Activated CD4-positive, CD25-positive, alpha-beta regulatory T cell (primary cell): ENCODE results near the gene GCFC2.
"Not testable (repeated sequence)": the region's sequence is repeated elsewhere in the genome, so short reads cannot be mapped to it uniquely, and the experiment has no call there.

Source experiments
- DNase-seq, 4 experiments: peaks; one replicate each; lab custom pipeline; 2025; lab: John Stamatoyannopoulos, UW

The GCFC2 gene

DNA sequence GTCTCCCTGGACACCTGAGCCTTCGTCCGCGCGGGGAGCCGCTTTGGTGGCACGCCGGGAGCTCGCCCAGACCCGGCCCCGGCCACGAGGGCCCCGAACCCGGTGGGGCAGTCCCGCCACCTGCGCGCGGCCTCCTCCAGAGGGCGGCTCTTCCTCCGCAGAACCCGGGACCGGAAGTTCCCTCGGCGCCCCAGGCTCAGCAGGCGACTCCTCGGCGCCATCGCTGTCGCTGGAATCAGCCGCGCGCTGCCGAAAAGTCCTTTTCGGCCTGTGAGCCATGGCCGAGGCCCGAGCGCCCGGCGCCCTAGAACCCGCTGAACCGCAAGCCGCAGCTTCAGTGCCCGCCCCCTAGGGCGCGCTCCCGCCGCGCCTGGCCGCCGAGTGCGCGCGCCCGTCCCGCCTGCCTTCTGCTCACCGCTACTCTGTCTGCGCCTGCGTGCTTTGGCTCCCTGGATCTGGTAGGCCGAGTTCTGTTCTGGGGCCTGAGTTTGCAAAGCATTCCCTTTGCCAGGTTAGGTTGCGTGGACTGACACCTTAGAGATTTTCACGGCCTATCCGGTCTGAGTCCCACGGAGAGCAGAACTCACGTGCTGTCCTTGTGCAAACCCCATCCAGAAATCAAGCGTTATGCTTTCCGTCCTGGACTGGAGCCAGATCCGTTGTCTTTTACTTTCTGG, at the start of gene GCFC2:
Gene GCFC2, minus strand, starts transcription at position 339 of the 677 bp plus-strand sequence. Its CDS starts 60 bp downstream, at position 279.
- peak; percentile 75 to 83 (median 78) for DNase-seq

DNA sequence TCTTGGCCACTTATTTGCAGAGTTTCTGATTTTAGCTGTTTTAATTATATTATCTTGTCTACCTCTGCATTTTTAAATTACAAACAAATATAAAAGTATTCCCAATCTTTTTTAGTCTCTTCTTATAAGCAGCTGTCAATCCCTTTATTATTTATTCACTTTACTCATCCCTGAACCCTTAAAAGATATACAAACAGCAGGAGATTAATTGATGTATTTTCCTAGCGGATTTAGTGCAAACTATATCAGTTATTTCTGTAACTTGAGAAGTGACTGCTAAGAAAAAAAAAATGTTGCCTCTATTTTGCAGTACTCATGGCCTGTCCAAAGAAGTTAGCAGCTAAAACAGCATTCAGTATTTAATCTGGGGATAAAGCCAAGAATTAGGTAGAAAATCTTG, 42.1 kb upstream of the GCFC2 start:
- DNase-seq, result no peak

DNA sequence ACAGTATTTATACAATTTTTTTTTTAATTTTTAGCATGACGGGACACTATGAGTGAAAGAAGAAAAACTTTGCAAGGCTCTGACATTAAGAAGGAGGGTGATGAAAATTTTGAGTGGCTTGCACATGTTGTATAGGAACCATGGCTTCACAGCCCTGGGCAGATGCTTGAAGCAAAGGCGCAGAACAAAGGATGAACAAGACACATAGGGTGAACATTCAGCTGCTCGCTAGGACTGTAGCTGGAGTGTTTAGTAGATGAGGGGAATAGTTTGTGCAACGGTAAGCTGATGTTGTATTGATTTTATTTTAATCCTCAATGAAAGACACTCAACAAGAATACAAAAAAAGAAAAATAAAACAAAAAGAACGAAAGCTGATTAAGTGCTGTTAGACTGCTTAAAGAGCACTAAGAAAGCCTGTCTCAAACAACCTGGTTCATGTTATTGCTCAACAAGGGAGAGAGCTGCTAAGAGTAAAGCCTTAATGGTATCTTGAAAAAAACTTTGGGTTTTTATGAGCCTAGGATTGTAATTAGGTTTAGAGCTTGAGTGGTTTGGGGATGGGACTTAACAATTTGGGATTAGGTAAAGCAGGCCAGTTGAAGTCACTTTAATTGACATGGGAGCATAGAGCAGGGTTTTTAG, 41.2 kb upstream of the GCFC2 start:
- DNase-seq, result no peak

DNA sequence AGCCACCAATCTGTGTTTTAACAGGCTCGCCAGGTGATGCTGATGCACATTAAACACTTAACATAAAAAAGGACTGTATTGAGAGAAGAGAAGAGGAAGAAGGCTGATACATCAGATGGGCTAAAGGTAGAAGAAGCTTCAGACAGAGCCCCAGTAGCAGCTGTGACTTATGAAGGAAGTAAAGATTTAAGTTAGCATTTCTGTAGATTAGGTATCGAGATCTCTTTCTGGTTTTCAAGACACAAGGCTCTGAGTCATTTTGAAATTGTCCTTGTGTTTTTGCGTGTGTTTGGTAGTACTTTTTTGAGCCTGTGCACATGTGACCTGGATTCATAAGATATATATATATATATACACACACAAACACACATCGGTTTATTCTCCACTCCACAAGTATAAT, 40.6 kb upstream of the GCFC2 start:
- DNase-seq, result no peak

DNA sequence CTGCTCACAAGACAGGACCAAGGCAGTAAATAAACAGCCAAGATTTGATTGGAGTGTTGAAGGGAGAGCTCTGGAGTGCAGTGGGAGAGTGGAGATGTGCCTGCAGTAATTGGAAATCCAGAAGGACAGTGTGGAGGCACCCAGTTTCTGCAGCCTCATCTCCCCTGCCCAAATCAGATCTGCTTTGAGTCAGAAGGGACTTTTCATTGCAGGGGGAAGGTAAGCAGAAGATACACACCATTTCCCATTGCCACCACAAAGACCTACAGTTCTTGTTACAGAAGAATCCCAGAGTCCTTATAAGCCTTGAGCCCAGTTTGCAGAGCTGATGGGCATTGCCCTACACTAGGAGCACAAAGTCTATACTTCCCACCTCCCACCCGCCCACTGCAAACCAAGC, 27.2 kb upstream of the GCFC2 start:
- DNase-seq, result no peak

DNA sequence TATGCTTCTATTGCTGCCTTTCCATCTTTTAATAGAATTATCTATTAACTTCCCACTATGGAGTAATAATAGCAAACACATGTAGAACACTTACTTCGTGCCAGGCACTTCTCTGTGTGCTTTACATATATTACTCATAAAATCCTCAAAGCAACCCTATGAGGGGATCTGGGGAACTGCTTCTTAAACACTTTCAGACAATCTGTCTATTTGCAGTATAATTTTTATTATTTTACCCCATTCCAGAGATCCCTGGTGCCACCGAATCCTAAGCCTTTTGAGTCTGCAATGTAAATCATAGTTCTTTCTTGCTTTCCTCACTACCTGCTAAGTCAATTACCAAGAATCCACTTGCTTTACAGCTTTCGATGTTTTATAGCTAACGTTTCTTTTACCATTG, 25.6 kb upstream of the GCFC2 start:
- no peak for DNase-seq

DNA sequence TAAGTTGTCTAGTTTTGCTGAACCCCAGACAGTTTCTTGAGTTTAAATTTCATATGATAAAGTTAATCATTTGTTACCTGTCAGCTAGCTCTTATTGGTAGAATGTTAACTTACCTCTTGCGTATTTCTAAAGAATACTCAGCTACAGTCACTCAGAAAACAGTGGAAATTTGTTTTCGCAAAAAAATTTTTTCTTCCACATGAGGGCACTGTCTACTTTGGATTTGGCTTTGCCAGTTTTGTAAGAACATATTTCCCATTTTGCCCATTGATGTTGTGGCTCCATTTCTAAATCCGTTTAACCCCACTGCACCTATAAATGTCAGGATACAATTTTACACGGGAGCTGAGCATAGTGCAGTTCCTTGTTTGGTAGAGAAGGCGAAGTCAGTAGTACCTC, 19.1 kb upstream of the GCFC2 start:
- DNase-seq, result no peak

DNA sequence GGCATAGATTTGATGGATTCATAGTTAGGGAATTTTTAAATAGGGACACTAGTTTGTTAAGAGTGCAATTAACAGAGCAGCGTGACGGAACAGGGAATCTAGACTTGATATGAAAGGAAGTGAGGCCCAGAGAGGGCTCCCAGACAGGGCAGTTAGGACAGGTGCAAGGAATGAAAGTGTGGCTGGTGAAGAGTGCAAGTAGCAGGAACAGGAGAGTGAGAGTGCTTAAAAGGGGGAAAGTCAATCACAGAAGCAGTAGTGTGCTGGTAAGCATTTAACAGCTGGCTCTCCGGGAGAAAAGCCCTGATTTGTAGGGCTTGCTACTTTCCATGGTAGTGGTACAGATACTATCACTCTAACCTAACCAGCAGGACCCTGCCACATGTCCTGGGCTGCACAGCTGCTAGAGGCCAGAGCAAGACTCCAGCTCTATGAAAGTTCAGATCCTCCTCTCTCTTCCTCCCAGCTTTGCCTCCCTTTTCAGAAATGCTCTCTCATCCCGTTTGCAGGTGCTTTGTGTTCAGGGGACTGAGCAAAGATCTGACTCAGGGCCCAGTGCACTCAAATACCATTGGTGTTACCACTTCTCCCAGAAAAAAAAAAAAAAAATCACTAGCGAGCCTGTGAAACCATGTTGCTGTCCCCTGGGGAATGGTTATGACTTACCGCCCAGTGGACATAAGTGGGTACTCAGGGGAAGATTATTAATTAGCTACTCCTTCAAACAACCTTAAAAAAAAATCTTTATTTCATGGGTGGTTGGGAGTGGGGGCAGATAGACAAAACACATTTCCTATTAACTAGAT, 18.1 kb upstream of the GCFC2 start:
- no peak for DNase-seq

DNA sequence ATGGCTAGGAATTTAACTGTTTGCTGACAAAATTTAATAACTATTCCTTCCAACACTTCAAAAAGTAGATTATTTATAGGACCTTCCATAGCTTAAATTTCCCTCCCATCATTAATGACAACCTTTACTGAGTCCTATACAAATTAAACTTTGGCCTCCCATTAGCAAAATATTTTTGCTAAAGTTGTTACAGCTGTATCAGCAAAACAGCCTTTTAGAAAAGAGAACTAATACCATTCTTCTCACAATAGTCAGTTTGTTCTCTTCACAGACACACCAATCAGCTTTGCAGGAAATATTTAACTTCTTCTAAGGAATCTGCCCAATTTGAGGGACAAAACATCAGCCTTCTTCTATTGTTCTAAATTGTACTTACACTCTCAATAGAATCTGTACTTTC, 12.0 kb upstream of the GCFC2 start:
- no peak for DNase-seq

DNA sequence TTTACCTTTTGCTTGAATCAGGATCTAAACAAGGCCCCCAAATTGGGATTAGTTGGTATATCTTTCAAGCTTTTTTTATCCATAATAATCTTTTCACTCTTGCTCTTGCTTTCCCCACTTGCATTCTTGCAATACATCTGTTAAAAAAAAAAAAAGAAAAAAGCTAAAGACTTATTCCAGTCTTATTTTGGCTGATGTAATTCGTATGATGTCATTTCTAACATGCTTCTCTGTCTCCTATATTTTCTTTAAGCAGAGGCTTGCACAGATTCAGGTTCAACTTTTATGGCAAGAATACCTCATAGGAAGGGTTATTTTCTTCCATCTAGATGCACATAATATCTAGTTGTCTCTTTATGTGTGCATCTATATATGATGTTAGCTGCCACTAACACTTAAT, 9.8 kb upstream of the GCFC2 start:
- DNase-seq, result no peak

DNA sequence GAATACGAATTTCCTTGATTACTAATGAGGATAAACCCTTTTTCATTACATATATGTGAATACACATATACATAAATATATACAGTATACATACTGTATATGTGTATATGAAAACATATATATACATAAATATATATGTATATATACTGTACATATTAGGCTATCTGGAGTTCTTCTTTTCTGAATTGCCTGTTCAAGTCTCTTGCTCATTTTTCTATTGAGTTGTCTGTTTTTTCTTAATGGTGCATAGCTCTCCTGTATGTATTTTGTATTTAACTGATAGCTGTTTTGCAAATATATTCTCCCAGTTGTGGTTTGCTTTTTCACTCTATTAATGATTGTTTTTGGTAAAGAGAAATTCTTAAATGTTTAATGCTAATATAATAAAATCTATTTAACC, 8.9 kb upstream of the GCFC2 start:
- no peak for DNase-seq

DNA sequence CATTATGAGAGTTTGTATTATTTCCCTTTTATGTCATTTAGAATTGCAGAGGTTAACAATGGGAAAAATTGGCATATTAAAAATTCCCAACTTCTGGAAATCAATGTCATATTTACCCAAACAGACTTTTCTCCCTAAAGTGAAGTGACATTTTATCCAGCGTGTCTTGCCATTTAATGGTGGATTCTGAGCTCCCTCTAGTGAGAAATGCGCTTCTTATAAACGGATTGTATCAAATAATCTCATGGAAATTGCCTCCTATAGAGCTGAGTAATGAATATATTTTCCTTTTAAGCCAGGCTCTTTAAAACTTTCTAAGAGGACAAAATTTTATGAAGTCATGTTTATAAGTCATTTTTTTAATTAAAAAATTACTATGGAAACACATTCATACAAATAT, 5.7 kb upstream of the GCFC2 start:
- no peak for DNase-seq

DNA sequence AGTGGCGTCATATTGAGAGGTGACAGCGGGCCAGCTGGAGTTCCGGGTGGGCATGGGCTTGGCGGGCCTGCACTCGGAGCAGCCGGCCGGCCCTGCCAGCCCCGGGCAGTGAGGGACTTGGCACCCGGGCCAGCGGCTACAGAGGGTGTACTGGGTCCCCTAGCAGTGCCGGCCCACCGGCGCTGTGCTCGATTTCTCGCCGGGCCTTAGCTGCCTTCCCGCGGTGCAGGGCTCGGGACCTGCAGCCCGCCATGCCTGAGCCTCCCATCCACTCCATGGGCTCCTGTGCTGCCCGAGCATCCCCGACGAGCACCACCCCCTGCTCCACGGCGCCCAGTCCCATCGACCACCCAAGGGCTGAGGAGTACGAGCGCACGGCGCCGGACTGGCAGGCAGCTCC, 875 bp upstream of the GCFC2 start:
- DNase-seq, result not testable (repeated sequence)

DNA sequence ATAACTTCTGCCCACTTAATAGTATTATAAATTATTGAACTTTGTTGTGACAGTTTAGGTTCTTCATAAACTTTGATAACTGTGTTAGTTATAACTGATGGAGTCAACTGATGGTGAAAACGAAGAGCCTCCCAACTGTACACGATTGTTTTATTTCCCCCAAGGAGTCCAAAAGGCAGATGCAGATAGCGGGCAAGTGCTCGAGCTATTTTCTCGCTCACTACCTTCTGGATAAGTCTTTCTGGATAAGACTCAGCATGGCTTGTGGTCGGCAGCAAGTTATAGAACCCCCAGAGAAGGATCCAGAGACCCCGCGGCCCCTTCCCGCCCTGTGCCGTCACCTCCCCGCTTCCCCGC, 517 bp downstream of the GCFC2 start:
- DNase-seq, result no peak

DNA sequence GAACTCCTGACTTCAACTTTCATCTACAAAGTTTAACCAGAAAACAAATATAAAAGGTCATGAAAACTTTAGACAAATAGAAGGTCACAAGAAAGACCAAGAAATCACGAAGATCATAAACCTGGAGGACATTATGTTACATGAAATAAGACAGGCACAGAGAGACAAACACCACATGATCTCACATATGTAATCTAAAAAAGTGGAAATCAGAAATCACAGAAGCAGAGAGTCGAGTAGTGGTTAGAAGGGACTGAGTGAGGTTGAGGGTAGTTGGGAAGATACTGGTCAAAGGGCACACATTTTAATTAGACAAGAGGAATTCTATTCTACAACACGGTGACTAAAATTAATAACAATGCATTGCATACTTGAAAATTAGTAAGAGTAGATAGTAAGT, 1.4 kb downstream of the GCFC2 start:
- no peak for DNase-seq

DNA sequence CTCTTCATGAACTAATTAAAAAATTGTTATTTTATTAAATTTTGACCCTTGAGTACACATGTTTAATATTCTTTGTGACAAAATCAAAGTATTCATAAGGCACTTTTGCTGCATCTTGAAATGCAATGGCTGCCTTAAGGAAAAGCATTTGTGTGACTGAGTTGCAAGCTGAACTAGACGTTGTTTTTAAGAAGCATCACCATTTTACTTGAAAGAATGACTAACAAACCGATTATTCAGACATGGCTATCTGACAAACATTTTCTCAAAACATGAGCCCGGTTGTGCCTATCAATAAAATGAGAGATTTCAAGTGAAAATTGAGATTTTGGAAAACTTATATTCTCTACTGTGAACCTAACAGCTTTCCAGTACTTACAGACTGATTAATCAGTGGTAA, 2.8 kb downstream of the GCFC2 start:
- DNase-seq, result no peak

DNA sequence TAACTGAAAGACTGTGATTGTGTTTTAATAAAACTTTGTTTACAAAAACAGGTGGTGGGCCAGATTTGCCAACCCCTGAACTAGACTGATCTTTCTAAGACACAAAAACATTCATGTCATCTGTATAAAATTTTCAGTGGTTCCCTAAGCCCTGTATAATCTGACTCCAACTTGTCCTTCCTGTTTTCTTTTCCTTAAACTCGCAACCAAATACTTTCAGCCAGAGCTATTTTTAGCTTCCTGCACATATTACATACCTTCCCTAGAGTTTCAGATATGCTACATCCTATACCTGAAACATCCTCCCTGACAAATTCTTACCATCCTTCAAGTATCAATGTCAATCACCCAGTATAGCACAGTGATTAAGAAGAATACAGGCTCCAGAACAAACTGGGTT, 4.8 kb downstream of the GCFC2 start:
- DNase-seq, result no peak

DNA sequence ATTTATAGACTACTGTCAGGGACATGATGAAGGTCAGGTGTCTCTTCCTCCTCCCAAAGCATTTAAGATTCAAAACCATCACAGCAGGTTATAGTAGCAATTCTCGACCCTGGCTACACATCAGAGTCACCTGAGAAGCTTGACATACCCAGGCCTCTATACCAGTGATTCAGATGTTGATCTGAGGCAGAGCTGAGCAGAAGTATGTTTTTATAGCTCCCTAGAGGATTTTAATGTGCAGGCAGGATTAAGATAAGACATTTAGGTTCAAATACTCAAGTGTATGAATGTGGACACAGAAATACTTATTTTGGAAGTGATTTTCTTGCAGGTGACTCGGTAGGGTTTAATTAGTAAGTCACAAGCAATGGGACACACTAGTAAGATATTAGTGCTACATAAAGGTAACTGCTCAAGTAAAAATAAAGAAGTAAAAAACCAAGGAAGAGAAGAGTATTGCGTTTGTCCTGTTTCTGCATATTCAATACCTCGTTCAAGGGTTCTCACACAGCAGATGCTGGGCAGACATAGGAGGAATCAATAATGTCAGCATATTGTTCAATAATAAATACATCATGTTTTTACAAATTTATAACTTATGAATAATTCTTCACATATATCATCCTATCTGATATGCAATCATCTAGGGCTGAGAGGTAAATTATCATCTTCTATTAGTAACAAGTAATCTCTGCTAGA, 7.0 kb downstream of the GCFC2 start:
- no peak for DNase-seq

DNA sequence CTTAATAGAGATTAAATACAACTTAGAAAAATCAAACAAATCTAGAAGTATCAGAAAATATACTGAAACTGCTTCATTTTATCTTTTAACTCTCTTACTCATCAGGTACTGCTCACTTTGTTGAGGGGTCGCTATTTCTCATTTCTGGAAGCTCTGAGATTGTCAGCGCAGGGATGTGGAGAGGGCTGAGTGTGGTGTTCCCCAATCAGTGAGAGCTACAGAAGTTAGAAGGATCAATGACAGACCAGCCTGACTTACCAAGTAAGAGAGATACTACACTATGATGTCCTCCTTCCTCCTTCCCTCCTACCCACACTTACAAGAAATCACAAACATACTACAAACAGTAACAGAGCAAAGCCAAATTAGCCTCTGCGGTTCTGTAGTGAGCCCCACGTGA, 8.1 kb downstream of the GCFC2 start:
- DNase-seq, result no peak

DNA sequence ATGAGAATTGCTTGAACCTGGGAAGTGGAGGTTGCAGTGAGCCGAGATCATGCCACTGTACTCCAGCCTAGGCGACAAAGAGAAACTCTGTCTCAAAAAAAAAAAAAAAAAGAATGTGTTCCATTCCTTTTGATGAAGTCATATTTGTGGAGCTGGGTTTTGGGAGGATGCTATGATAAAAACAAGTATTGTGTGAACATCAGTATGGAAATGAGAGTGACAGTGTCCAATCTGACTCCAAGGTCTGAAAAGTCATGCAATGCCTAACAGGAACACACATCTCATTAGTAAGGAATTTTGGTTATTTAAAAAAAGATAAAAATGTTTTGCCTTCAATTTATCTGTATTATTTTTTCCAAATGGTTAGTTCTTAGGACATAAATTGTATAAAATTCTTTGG, 11.8 kb downstream of the GCFC2 start:
- DNase-seq, result no peak

DNA sequence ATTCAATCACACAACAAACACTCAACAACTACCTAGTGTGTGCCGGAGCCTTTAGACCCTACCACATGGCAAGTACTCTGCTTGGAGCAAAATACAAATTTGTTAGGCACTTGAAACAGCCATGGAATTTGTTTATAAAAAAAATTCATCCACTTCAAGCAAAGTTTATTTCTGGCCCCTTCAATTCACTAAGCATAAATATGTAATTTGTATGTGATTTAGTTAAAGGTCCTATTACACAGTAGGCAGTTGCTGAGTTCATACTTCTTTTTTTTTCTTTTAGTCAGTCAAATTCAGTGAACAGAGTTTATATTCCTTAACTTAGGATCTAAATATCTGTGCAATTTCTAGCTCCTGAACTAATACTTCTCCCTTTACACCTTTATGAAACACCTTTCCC, 22.5 kb downstream of the GCFC2 start:
- DNase-seq, result no peak

DNA sequence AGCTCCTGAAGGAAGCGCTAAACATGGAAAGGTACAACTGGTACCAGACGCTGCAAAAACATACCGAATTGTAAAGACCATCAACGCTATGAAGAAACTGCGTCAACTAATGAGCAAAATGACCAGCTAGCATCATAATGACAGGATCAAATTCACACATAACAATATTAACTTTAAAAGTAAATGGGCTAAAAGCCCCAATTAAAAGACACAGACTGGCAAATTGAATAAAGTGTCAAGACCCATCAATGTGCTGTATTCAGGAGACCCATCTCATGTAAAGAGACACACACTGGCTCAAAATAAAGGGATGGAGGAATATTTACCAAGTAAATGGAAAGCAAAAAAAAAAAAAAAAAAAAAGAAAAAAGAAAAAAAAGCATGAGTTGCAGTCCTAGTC, 27.3 kb downstream of the GCFC2 start:
- DNase-seq, result not testable (repeated sequence)

DNA sequence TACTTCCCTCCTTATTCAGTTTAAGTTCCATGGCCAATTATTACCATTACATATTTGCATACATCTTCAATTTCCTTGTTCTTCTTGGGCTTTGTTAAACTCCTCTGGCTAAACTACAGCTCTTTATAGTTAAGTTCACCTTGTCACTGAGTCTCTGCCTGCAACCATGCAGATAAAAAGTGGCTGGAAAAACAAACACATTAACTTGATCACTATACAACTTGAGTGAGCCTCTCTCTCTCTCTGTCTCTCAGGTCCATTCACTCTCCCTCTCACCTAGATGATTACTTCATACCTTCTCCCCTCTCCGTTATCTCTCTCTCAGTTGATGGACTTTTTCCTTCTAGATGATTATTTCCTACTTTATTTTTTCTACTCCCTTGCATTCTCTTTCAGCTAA, 30.3 kb downstream of the GCFC2 start:
- DNase-seq, result no peak
